HG02798 (cell line): ENCODE results near the gene CHST8.
A peak's percentile ranks its signal among the peaks of the same experiment; 100 is the strongest.

Experiments
- ATAC-seq: cut with Tn5 transposase; IDR thresholded peaks from one replicate; pipeline ENCODE4 v1.9.1; 2021; ENCODE audit warnings: mild to moderate bottlenecking; ENCODE audit not compliant: unreplicated experiment, poor library complexity

CHST8 gene

GRCh38 chr19:33778089-33778791 lies 156.5 kb downstream of the CHST8 start:
- ATAC-seq = peak; percentile 92

GRCh38 chr19:33779849-33780248 lies 158.1 kb downstream of the CHST8 start:
- ATAC-seq = no peak

- no peak for ATAC-seq
Measured at GRCh38 chr19:33780251-33780650, 158.5 kb downstream of the CHST8 start.

- ATAC-seq = no peak
Measured at GRCh38 chr19:33780746-33781145, 159.0 kb downstream of the CHST8 start.

- no peak for ATAC-seq
Measured at GRCh38 chr19:33781415-33781935, 159.7 kb downstream of the CHST8 start.

- no peak for ATAC-seq
Measured at GRCh38 chr19:33781996-33782395, 160.2 kb downstream of the CHST8 start.

GRCh38 chr19:33784432-33784831 lies 162.7 kb downstream of the CHST8 start:
- ATAC-seq = no peak

GRCh38 chr19:33785795-33786194 lies 164.0 kb downstream of the CHST8 start:
- ATAC-seq = no peak

- no peak for ATAC-seq
Measured at GRCh38 chr19:33788676-33789075, 166.9 kb downstream of the CHST8 start.

- ATAC-seq = no peak
Measured at GRCh38 chr19:33789344-33789743, 167.6 kb downstream of the CHST8 start.

GRCh38 chr19:33794683-33795369 lies 173.1 kb downstream of the CHST8 start:
- no peak for ATAC-seq

GRCh38 chr19:33795370-33796163 lies 173.8 kb downstream of the CHST8 start:
- no peak for ATAC-seq

GRCh38 chr19:33796164-33796875 lies 174.6 kb downstream of the CHST8 start, which contains the start of gene KCTD15:
Gene KCTD15 (plus strand): TSS chr19:33796870. CDS start chr19:33800455, 3,585 bp downstream.
- ATAC-seq = no peak

GRCh38 chr19:33797802-33798671 lies 176.3 kb downstream of the CHST8 start:
- no peak for ATAC-seq

GRCh38 chr19:33798681-33799111 lies 176.9 kb downstream of the CHST8 start:
- ATAC-seq = no peak

GRCh38 chr19:33799476-33799875 lies 177.7 kb downstream of the CHST8 start:
- no peak for ATAC-seq

- no peak for ATAC-seq
Measured at GRCh38 chr19:33800012-33800680, 178.4 kb downstream of the CHST8 start.

- ATAC-seq = no peak
Measured at GRCh38 chr19:33801411-33801810, 179.7 kb downstream of the CHST8 start.

- no peak for ATAC-seq
Measured at GRCh38 chr19:33802001-33802400, 180.2 kb downstream of the CHST8 start.
